T-helper 9 cell (primary cell): ENCODE data around the gene ZNF182.
"Not testable (repeated sequence)": the region's sequence is repeated elsewhere in the genome, so short reads cannot be mapped to it uniquely, and the experiment has no call there.

ENCODE experiments used
- DNase-seq: peaks from one replicate; pipeline ENCODE4 v3.0.0-alpha.2; 2020

The ZNF182 gene

GRCh38 chrX:48001260-48001659 is 2.5 kb downstream of the ZNF182 start:
- DNase-seq, result no peak

DNA sequence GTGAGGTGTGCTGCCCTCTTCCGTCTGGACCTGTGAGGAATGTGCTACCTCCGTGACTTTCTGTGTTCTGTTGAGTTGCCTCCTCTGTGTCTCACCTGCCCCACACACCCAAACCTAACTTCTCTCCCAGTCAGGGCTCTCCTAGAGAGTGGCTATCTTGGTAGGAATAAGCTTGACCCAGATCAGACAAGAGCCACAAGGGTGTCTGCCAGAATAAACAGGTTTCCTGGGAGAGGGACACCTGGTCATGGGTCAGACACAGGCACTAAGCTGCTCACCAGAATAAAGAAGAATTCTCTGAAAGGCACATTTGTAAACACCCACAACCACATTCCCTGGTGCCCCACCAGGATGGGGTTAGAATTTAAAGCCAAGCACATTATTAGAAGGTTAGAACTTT is 11.1 kb downstream of the ZNF182 start:
- DNase-seq, result no peak

DNA sequence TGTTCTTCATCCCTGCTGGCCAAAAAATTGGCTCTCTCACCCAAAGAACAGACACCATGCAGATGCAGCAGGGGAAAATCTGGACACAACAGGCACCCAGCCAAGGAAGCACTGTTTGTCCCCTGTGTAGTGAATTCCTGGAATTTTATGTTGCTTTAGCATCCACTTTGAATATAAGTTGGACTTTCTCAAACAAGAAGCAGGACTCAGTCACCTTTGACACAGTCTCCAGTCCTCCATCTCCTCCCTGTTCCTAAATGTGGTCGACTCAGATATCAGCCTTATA is 11.8 kb downstream of the ZNF182 start:
- DNase-seq, result no peak

DNA sequence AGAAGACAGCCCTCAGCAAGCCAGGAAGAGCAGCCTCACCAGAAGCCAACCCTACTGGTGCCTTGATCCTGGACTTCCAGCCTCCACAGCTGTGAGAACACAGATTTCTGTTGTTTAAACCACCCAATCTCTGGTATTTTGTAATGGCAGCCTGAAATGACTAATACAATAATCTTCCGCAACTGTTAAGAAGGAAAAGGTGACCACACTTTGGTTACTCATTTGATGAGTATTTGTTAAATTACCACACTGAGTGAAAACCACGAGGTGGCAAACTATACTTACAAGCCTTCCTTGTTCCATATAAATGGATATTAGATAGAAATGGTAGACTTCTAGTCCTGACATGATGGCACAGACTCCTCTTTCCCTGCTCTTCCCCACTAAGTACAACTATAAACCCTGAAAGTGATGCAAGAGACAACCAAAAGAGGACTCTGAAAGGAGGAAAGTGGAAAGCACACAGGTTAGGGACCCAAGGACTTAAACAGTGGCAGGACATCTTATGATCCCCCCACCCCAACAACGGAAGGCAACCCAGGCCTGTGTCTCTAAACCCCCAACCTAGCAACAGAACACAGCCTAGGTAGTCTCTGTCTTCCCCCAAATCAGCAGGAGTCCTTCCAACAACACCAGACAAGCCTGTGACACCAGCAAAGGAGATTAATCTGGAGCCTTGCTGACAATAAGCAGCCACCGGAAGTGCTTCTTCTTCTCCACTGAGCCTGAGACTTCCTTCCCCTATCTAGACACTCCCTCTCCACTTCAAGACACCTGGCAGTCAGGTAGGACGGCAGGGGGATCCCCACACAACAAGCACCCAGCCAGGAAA is 12.3 kb downstream of the ZNF182 start:
- no peak for DNase-seq

DNA sequence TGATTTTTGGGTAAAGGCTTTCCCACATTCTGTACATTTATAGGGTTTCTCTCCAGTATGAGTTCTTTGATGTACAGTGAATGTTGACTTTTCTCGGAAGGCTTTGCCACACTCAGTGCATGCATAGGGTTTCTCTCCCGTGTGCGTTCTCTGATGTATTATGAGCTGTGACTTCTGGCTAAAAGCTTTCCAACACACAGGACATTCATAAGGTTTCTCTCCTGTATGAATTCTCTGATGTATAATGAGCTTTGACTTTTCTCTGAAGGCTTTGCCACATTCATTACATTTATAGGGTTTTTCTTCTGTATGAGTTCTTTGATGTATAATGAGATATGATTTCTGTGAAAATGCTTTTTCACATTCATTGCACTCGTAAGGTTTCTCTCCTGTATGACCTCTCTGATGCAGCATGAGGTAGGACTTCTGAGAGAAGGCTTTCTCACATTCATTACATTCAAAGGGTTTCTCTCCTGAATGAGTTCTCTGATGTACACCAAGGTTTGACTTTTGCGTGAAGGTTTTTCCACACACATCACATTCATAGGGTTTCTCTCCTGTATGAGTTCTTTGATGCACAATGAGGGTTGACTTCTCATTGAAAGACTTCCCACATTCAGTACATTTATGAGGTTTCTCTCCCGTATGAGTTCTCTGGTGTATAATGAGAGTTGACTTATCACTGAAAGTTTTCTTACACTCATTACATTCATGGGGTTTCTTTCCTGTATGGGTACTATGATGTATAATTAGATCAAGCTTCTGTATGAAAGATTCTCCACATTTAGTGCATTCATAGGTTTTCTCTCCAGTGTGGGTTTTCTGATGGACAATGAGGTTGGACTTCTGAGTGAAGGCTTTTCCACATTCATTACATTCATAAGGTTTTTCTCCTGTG is 27.3 kb downstream of the ZNF182 start:
- no peak for DNase-seq

DNA sequence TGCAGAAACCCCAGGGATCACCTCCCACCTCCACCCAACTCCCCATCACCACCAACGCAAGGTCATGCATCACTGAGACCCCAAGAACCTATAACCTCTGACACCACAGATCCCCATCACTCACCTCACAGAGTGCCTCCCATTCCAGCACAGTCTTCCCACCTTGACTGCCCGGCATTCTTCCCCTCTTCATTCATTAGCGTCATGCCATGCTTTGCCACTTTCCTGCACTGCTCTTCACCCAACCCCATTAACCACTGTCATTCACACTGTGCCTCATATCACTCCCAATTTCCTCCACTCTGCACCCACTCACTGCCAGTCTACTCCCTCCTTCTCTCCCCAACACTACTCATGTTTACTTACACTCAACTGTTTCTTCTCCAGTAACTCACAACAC is 30.6 kb downstream of the ZNF182 start:
- no peak for DNase-seq

DNA sequence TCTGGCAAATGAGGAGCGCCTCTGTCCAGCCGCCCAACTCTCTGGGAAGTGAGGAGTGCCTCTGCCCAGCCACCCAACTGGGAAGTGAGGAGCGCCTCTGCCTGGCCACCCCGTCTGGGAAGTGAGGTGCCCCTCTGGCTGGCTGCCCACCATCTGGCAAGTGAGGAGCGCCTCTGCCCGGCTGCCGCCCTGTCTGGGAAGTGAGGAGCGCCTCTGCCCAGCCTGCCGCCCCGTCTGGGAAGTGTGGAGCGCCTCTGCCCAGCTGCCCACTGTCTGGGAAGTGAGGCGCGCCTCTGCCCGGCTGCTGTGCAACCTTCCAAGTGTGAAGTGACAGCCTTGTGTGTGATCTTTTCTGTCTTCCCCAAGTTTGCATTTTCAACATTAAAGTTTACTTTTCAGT is 38.3 kb downstream of the ZNF182 start:
- DNase-seq, result not testable (repeated sequence)

- DNase-seq, result not testable (repeated sequence)
These were observed 42.0 kb downstream of the ZNF182 start for GRCh38 chrX:47961830-47962229.

GRCh38 chrX:47960406-47960805 is 43.4 kb downstream of the ZNF182 start:
- DNase-seq, result no peak

- no peak for DNase-seq
These were observed 44.9 kb downstream of the ZNF182 start for GRCh38 chrX:47958761-47959342.

DNA sequence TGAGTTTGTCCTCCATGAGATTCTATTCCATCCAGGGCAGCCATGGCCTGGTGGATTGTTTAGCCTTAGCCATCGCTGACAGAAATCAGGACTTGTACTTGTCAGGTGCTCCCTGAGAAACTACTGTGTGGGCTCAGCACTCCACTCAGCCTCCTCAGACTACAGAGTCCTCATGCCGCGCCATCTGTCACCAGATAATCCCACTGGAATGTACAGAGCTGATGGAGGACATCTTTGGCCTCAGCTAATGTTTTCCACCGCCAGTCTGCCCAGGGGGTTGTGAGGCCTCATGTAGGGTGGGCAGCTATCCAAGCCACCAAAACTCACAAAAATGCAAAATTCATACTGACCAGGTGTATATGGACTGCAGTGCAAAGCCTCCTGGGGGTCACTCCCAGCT is 45.6 kb downstream of the ZNF182 start:
- not testable (repeated sequence) for DNase-seq

- no peak for DNase-seq
These were observed 47.8 kb downstream of the ZNF182 start for GRCh38 chrX:47956016-47956415.

DNA sequence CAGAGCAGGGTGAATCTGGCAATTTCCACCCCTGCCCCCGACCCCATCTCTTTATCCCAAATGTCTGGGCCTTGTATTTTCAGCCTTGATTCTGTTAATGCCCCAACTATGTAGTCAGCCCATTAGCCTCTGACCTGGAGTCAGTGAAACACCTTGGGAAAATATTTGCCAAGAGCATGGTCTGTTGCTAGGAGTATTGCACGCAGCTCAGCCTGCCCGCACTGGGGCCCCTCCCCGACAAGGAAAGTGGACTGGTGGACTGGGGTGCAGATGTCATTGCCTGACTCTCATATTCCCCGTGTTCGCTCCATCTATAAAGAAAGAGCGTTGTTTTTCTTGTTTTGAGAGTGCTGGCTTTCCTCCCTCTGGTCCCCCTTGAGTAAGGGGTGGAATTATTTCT is 48.5 kb downstream of the ZNF182 start:
- DNase-seq, result not testable (repeated sequence)

GRCh38 chrX:47941423-47941822 is 62.4 kb downstream of the ZNF182 start:
- no peak for DNase-seq

DNA sequence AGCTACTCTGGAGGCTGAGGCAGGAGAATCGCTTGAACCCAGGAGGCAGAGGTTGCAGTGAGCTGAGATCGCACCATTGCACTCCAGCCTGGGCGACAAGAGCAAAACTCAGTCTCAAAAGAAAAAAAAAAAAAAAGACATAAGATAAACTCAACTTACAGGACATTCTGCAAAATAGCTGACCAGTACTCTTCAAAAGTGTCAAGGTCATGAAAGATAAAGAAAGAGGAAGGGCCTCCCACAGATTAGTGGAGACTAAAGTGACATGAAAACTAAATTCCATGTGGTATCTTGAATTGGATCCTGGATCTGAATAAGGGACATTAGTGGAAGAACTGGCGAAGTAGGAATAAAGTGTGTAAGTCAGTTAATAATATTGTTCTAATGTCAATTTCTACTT is 63.3 kb downstream of the ZNF182 start:
- DNase-seq, result no peak

GRCh38 chrX:47936940-47937317 is 66.9 kb downstream of the ZNF182 start:
- DNase-seq, result no peak

GRCh38 chrX:47936224-47936939 is 67.4 kb downstream of the ZNF182 start:
- DNase-seq, result no peak

GRCh38 chrX:47933946-47934345 is 69.8 kb downstream of the ZNF182 start:
- DNase-seq, result no peak

DNA sequence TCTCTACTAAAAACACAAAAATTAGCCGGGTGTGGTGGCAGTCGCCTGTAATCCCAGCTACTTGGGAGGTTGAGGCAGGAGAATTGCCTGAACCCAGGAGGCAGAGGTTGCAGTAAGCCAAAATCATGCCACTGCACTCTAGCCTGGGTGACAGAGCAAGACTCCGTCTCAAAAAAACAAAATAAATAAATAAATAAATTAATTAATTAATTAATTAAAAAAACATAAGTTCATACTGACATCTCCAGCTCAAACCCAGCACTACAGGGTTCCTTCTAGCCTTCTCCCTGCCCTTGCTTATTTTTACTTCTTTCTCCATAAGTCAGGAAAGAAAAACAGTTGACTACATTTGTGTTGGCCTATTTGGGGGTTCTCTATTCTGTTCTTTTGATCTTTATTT is 71.8 kb downstream of the ZNF182 start:
- DNase-seq, result not testable (repeated sequence)

DNA sequence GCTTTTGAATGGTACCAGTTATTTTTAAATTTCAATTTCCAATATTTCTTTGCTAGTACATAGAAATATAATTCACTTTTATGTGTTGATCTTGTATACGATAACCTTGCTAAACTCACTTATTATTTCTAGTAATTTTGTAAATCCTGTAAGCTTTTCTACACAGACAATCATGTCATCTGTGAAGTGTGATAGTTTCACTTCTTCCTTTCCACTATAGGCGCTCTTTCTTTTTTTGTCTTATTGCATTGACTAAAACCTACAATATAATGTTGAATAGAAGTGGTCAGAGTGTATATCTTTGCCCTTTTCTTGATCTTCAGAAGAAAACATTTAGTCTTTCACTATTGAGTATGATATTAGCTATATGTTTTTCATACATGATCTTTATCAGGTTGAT is 76.6 kb downstream of the ZNF182 start:
- DNase-seq, result no peak
